Activated T-helper 2 cell treated with anti-CD3 and anti-CD28 coated beads, Interferon-gamma antibody, Interleukin-2, Interleukin-4, amounts not matched to agents 10 μg/mL and 5 μg/mL and 100 μg/mL, durations not matched to agents 14 hours and 24 hours and 36 hours (primary cell): ENCODE measurements around the gene MGMT. TPM values are rescaled to one million over a fixed set of nuclear protein-coding genes. Genes with fewer than 3 reads are reported as not detected.

ENCODE experiments used
- DNase-seq: peaks from one replicate; pipeline ENCODE4 v3.0.0; 2021; ENCODE audit warnings: low spot score
- H3K27ac Mint-ChIP-seq: one replicate; pipeline ENCODE4 v1.8.0; 2021; ENCODE audit warnings: mixed read lengths
- H3K27me3 Mint-ChIP-seq: one replicate; pipeline ENCODE4 v1.8.0; 2021; ENCODE audit warnings: low read depth, mixed read lengths
- H3K36me3 Mint-ChIP-seq: one replicate; pipeline ENCODE4 v1.8.0; 2021; ENCODE audit warnings: low read depth, mixed read lengths
- H3K4me1 Mint-ChIP-seq: one replicate; pipeline ENCODE4 v1.8.0; 2021; ENCODE audit warnings: low read depth, mixed read lengths
- H3K4me3 Mint-ChIP-seq: one replicate; pipeline ENCODE4 v1.8.0; 2021; ENCODE audit warnings: low read depth, mild to moderate bottlenecking, moderate library complexity, mixed read lengths
- H3K9me3 Mint-ChIP-seq: one replicate; pipeline ENCODE4 v1.8.0; 2021; ENCODE audit warnings: mixed read lengths
- intact Hi-C: fragments of 100-400 bp; cut with micrococcal nuclease; formaldehyde crosslinking; loops from one replicate; pipeline ENCODE4 v1.15.1; 2023
- total RNA-seq: library from RNA; stranded (reverse); gene quantifications from 2 replicates; pipeline ENCODE4 v1.2.3, GENCODE V29; 2022

The MGMT gene
- total RNA-seq, 1 donor from 2014 or later = 15.8 TPM

GRCh38 chr10:129441372-129442009, 25.6 kb upstream of the MGMT start:
- intact Hi-C loops = no loop called here
- H3K27ac Mint-ChIP-seq = no peak overlapping the region
- no peaks in the 10 kb centered on the region for H3K36me3 Mint-ChIP-seq
- H3K4me3 Mint-ChIP-seq = no peak overlapping the region
- H3K9me3 Mint-ChIP-seq = no peaks in the 10 kb centered on the region
- DNase-seq = no peak
- no peaks in the 10 kb centered on the region for H3K4me1 Mint-ChIP-seq
- no peaks in the 10 kb centered on the region for H3K27me3 Mint-ChIP-seq

GRCh38 chr10:129442866-129443265, 24.2 kb upstream of the MGMT start:
- intact Hi-C loops = no loop called here

GRCh38 chr10:129444359-129444758, 22.7 kb upstream of the MGMT start:
- no peak overlapping the region for H3K27ac Mint-ChIP-seq
- no peaks in the 10 kb centered on the region for H3K9me3 Mint-ChIP-seq
- no peaks in the 10 kb centered on the region for H3K4me1 Mint-ChIP-seq
- no peaks in the 10 kb centered on the region for H3K27me3 Mint-ChIP-seq
- no peak for DNase-seq
- no peaks in the 10 kb centered on the region for H3K36me3 Mint-ChIP-seq
- intact Hi-C loops = no loop called here
- no peak overlapping the region for H3K4me3 Mint-ChIP-seq

More at GRCh38 chr10:129442866-129443265, 24.2 kb upstream of the MGMT start:
- Mint-ChIP-seq H3K27me3 (no peaks in the 10 kb centered on the region), H3K9me3 (no peaks in the 10 kb centered on the region), H3K36me3 (no peaks in the 10 kb centered on the region), H3K27ac (no peak overlapping the region), H3K4me3 (no peak overlapping the region), H3K4me1 (no peaks in the 10 kb centered on the region)
- DNase-seq = no peak

- Mint-ChIP-seq H3K4me3 (no peak overlapping the region), H3K27ac (no peak overlapping the region), H3K9me3 (no peaks in the 10 kb centered on the region), H3K36me3 (no peaks in the 10 kb centered on the region), H3K4me1 (no peaks in the 10 kb centered on the region), H3K27me3 (no peaks in the 10 kb centered on the region)
- DNase-seq = no peak
- intact Hi-C loops = no loop called here
Measured at GRCh38 chr10:129445436-129446182, 21.4 kb upstream of the MGMT start.

GRCh38 chr10:129446183-129446581, 20.9 kb upstream of the MGMT start:
- DNase-seq = no peak
- Mint-ChIP-seq H3K4me1 (no peaks in the 10 kb centered on the region), H3K9me3 (no peaks in the 10 kb centered on the region), H3K27me3 (no peaks in the 10 kb centered on the region), H3K4me3 (no peak overlapping the region), H3K27ac (no peak overlapping the region), H3K36me3 (no peaks in the 10 kb centered on the region)
- intact Hi-C loops = no loop called here

- DNase-seq = no peak
- intact Hi-C loops = no loop called here
- Mint-ChIP-seq H3K4me3 (no peak overlapping the region), H3K4me1 (no peaks in the 10 kb centered on the region), H3K27ac (no peak overlapping the region), H3K36me3 (no peaks in the 10 kb centered on the region), H3K27me3 (no peaks in the 10 kb centered on the region), H3K9me3 (no peaks in the 10 kb centered on the region)
Measured at GRCh38 chr10:129447486-129447885, 19.6 kb upstream of the MGMT start.

- Mint-ChIP-seq H3K4me1 (no peaks in the 10 kb centered on the region), H3K9me3 (no peaks in the 10 kb centered on the region), H3K27me3 (no peaks in the 10 kb centered on the region), H3K4me3 (no peak overlapping the region), H3K36me3 (no peaks in the 10 kb centered on the region), H3K27ac (no peak overlapping the region)
- no peak for DNase-seq
- intact Hi-C loops = no loop called here
Measured at GRCh38 chr10:129448086-129448485, 19.0 kb upstream of the MGMT start.

- H3K27ac Mint-ChIP-seq = no peak overlapping the region
- H3K36me3 Mint-ChIP-seq = no peaks in the 10 kb centered on the region
- DNase-seq = no peak
- no peaks in the 10 kb centered on the region for H3K27me3 Mint-ChIP-seq
- no peak overlapping the region for H3K4me3 Mint-ChIP-seq
- intact Hi-C loops = no loop called here
- no peaks in the 10 kb centered on the region for H3K9me3 Mint-ChIP-seq
- H3K4me1 Mint-ChIP-seq = no peaks in the 10 kb centered on the region
Measured at GRCh38 chr10:129448539-129448938, 18.5 kb upstream of the MGMT start.

- Mint-ChIP-seq H3K4me1 (no peaks in the 10 kb centered on the region), H3K4me3 (no peak overlapping the region), H3K27ac (no peak overlapping the region), H3K27me3 (no peaks in the 10 kb centered on the region), H3K36me3 (no peaks in the 10 kb centered on the region), H3K9me3 (no peaks in the 10 kb centered on the region)
- intact Hi-C loops = no loop called here
- no peak for DNase-seq
Measured at GRCh38 chr10:129449893-129450292, 17.1 kb upstream of the MGMT start.

- no peaks in the 10 kb centered on the region for H3K4me1 Mint-ChIP-seq
- intact Hi-C loops = no loop called here
- no peaks in the 10 kb centered on the region for H3K9me3 Mint-ChIP-seq
- no peaks in the 10 kb centered on the region for H3K27me3 Mint-ChIP-seq
- no peaks in the 10 kb centered on the region for H3K36me3 Mint-ChIP-seq
- no peak overlapping the region for H3K4me3 Mint-ChIP-seq
- DNase-seq = no peak
- no peak overlapping the region for H3K27ac Mint-ChIP-seq
Measured at GRCh38 chr10:129450391-129450790, 16.6 kb upstream of the MGMT start.

GRCh38 chr10:129455625-129456024, 11.4 kb upstream of the MGMT start:
- DNase-seq = no peak
- Mint-ChIP-seq H3K4me3 (no peak overlapping the region), H3K4me1 (no peaks in the 10 kb centered on the region), H3K9me3 (no peaks in the 10 kb centered on the region), H3K27ac (no peak overlapping the region), H3K27me3 (peaks cover 14% of the 10 kb centered on the region), H3K36me3 (no peaks in the 10 kb centered on the region)
- intact Hi-C loops = no loop called here

GRCh38 chr10:129459762-129460539, 7.1 kb upstream of the MGMT start:
- Mint-ChIP-seq H3K27me3 (peaks cover 16% of the 10 kb centered on the region), H3K4me1 (no peaks in the 10 kb centered on the region), H3K36me3 (no peaks in the 10 kb centered on the region), H3K9me3 (no peaks in the 10 kb centered on the region), H3K4me3 (no peak overlapping the region), H3K27ac (no peak overlapping the region)
- no peak for DNase-seq
- intact Hi-C loops = loop anchor here (10.0 kb wide), 1 partner anchor 425 kb away; no protein-coding TSS in a partner anchor

GRCh38 chr10:129462257-129462795, 4.7 kb upstream of the MGMT start:
- Mint-ChIP-seq H3K4me1 (no peaks in the 10 kb centered on the region), H3K9me3 (no peaks in the 10 kb centered on the region), H3K27ac (no peak overlapping the region), H3K27me3 (peaks cover 12% of the 10 kb centered on the region), H3K4me3 (no peak overlapping the region), H3K36me3 (no peaks in the 10 kb centered on the region)
- intact Hi-C loops = loop anchor here (10.0 kb wide), 1 partner anchor 428 kb away; no protein-coding TSS in a partner anchor
- DNase-seq = no peak
